HUES64 (cell line): Measurements from ENCODE around the gene SUPT3H.
A peak's percentile ranks its signal among the peaks of the same experiment; 100 is the strongest.

Experiments
- H3K27ac ChIP-seq: 2 replicates; pipeline ENCODE4 v1.7.0; 2013; ENCODE audit warnings: low read depth, low read length, inconsistent platforms
- H3K27me3 ChIP-seq: 2 replicates; pipeline ENCODE4 v1.6.1; 2013; ENCODE audit warnings: mild to moderate bottlenecking, low read length; ENCODE audit not compliant: insufficient read depth
- H3K36me3 ChIP-seq: 2 replicates; pipeline ENCODE4 v1.6.1; 2013; ENCODE audit warnings: mild to moderate bottlenecking, low read length; ENCODE audit not compliant: insufficient read depth
- H3K4me1 ChIP-seq: 2 replicates; pipeline ENCODE4 v1.6.1; 2013; ENCODE audit warnings: mild to moderate bottlenecking, low read length, moderate library complexity; ENCODE audit not compliant: insufficient read depth
- H3K4me3 ChIP-seq: 2 replicates; pipeline ENCODE4 v1.5.1; 2013; ENCODE audit warnings: mild to moderate bottlenecking, low read length, moderate library complexity
- H3K9ac ChIP-seq: 2 replicates; pipeline ENCODE4 v1.6.1; 2013; ENCODE audit warnings: mild to moderate bottlenecking, low read depth, low read length
- H3K9me3 ChIP-seq: 2 replicates; pipeline ENCODE4 v1.6.1; 2013; ENCODE audit warnings: low read depth, low read length; ENCODE audit not compliant: insufficient read depth
- WGBS: fragments of 150-250, 120-280 bp; methylation state at CpG from one replicate; pipeline ENCODE4 v1.1.7; 2013; ENCODE audit warnings: missing lambda C conversion rate; 5-methylcytosine and 5-hydroxymethylcytosine counted together

The SUPT3H gene

DNA sequence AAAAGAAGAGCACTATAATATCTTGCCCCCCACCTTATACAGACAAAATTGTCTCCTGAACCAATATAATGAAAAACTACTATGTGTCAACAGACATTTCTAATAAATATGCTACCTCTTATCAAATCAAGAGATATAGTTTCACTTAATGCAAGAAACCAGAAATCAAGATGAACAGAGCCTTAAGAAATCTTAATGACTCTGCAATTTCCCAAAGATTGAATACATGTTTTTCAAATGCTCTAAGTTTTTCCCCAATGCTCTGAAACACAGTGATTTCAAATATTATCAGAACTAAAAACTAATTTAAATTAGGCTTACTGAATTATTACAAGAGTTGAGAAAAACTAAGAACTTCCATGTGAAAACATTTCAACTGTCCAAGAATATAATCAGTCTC, 13.3 kb downstream of the SUPT3H start:
- Histone ChIP-seq H3K27ac (no peak overlapping the region), H3K36me3 (peaks cover 7% of the 10 kb centered on the region; the same call in 1 of the 2 replicates), H3K9me3 (no peaks in the 10 kb centered on the region), H3K9ac (no peak overlapping the region), H3K27me3 (no peaks in the 10 kb centered on the region), H3K4me1 (no peaks in the 10 kb centered on the region; the same call in 1 of the 2 replicates), H3K4me3 (no peak overlapping the region)

- no peaks in the 10 kb centered on the region for H3K27me3 ChIP-seq
- no peak overlapping the region for H3K27ac ChIP-seq
- no CpG with 5 or more reads among the region's 2 CpGs for WGBS
Observed at GRCh38 chr6:45353654-45354053, 24.1 kb downstream of the SUPT3H start.

GRCh38 chr6:45351667-45352066, 26.1 kb downstream of the SUPT3H start:
- Histone ChIP-seq H3K27me3 (no peaks in the 10 kb centered on the region), H3K9ac (no peak overlapping the region), H3K27ac (no peak overlapping the region), H3K4me3 (no peak overlapping the region), H3K36me3 (no peaks in the 10 kb centered on the region), H3K9me3 (no peaks in the 10 kb centered on the region), H3K4me1 (peaks cover 10% of the 10 kb centered on the region; the same call in 1 of the 2 replicates)
- 92% methylated on average over 1 of the region's 1 CpG for WGBS

More at GRCh38 chr6:45353654-45354053, 24.1 kb downstream of the SUPT3H start:
- Histone ChIP-seq H3K36me3 (peaks cover 6% of the 10 kb centered on the region; the same call in 1 of the 2 replicates), H3K4me3 (no peak overlapping the region), H3K9ac (no peak overlapping the region), H3K9me3 (no peaks in the 10 kb centered on the region), H3K4me1 (peaks cover 10% of the 10 kb centered on the region; the same call in 1 of the 2 replicates)

GRCh38 chr6:45351076-45351475, 26.7 kb downstream of the SUPT3H start:
- no peak overlapping the region for H3K27ac ChIP-seq
- 93% methylated on average over 2 of the region's 3 CpGs for WGBS
- peaks cover 10% of the 10 kb centered on the region; the same call in 1 of the 2 replicates for H3K4me1 ChIP-seq
- no peaks in the 10 kb centered on the region for H3K36me3 ChIP-seq
- no peak overlapping the region for H3K4me3 ChIP-seq
- H3K27me3 ChIP-seq, result no peaks in the 10 kb centered on the region
- H3K9ac ChIP-seq, result no peak overlapping the region
- no peaks in the 10 kb centered on the region for H3K9me3 ChIP-seq

DNA sequence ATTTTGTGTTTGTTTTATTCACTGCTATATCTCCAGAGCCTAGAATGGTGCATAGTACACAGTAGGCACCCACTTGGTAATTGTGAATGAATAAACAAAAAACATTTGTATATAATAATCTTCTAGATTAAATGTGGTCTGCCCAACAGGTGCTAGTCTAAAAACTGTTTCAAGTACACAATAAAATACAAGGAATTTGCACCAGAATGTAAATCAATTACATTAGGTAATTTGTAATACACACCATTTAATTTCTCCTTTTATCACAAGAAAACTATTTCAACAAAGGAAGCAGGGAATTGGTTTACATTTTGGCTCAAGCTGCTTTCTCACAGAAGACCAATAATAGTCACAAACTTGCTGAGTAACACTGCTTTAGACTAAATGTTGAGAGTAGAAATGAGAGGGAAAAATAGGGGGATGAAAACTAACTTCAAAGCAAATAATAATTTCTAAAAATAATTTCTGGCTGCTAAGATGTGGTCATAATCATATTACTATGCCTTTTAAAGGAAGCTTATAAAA, 27.5 kb downstream of the SUPT3H start:
- no peak overlapping the region for H3K27ac ChIP-seq
- H3K9me3 ChIP-seq, result no peaks in the 10 kb centered on the region
- no peak overlapping the region for H3K4me3 ChIP-seq
- H3K27me3 ChIP-seq, result no peaks in the 10 kb centered on the region
- H3K4me1 ChIP-seq, result peaks cover 10% of the 10 kb centered on the region; the same call in 1 of the 2 replicates
- H3K9ac ChIP-seq, result no peak overlapping the region
- H3K36me3 ChIP-seq, result no peaks in the 10 kb centered on the region

DNA sequence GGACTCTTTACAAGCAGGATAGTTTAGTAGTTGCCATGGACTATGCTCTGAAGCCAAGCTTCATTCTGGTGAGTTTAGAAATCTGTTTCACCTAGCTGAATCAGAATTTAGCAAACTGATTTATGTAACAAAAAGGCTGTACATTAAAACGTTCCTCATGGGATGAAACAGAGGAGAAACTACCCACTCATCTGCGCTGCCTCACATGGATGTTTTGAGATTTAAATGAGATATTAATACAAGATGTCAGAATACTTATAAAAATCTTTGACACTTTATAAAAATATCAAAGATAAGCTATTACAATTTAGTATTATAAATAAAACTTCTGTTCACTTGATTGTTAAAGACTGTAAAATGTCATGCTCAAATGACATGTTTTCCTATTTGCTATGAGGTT, 32.8 kb downstream of the SUPT3H start:
- Histone ChIP-seq H3K9ac (no peak overlapping the region), H3K9me3 (no peaks in the 10 kb centered on the region), H3K4me3 (no peak overlapping the region), H3K4me1 (no peaks in the 10 kb centered on the region), H3K27ac (no peak overlapping the region), H3K27me3 (no peaks in the 10 kb centered on the region), H3K36me3 (no peaks in the 10 kb centered on the region)
- WGBS, result 92% methylated on average over 2 of the region's 2 CpGs

GRCh38 chr6:45328523-45328922, 49.2 kb downstream of the SUPT3H start:
- H3K9me3 ChIP-seq, result no peaks in the 10 kb centered on the region
- no peak overlapping the region for H3K27ac ChIP-seq
- H3K36me3 ChIP-seq, result no peaks in the 10 kb centered on the region
- no peaks in the 10 kb centered on the region for H3K27me3 ChIP-seq
- H3K4me1 ChIP-seq, result peaks cover 24% of the 10 kb centered on the region
- 0 out of 2 replicates have a peak overlapping the region, but pooled peaks have one; percentile 9 for H3K4me3 ChIP-seq
- no peak overlapping the region for H3K9ac ChIP-seq

DNA sequence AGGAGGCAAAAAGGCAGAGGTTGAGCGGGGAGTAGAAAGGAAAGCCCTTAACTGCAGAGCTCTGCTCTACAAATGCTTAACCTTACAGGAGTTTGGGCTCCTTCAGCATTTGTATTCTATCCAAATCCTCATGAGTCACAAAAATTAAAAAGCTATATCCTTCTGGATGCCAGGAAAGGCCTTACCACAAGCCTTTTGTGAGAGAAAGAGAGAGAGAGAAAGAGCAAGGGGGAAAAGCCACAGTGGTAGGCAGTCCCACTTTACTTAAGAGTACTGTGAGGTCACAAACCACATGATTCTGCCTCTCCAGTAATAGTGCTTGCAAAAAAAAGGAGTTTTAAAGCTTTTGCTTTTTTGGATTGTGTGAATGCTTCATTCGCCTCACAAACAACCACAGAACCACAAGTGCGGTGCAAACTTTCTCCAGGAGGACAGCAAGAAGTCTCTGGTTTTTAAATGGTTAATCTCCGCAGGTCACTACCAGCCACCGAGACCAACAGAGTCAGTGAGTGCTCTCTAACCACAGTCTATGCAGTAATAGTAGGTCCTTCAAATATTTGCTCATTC, 49.7 kb downstream of the SUPT3H start, which contains the start of gene RUNX2:
TSS of gene RUNX2 (plus strand) at position 375 of the 567 bp plus-strand sequence. CDS start 397 bp downstream, outside the sequence.
- no peaks in the 10 kb centered on the region for H3K27me3 ChIP-seq
- no peaks in the 10 kb centered on the region for H3K36me3 ChIP-seq
- 47% methylated on average over 5 of the region's 5 CpGs for WGBS
- H3K9ac ChIP-seq, result no peak within 1 kb of the TSS
- no peaks in the 10 kb centered on the region for H3K9me3 ChIP-seq
- peak within 1 kb of the TSS; percentile 9; the same call in 1 of the 2 replicates for H3K4me3 ChIP-seq
- peaks cover 24% of the 10 kb centered on the region for H3K4me1 ChIP-seq
- no peak within 1 kb of the TSS for H3K27ac ChIP-seq

DNA sequence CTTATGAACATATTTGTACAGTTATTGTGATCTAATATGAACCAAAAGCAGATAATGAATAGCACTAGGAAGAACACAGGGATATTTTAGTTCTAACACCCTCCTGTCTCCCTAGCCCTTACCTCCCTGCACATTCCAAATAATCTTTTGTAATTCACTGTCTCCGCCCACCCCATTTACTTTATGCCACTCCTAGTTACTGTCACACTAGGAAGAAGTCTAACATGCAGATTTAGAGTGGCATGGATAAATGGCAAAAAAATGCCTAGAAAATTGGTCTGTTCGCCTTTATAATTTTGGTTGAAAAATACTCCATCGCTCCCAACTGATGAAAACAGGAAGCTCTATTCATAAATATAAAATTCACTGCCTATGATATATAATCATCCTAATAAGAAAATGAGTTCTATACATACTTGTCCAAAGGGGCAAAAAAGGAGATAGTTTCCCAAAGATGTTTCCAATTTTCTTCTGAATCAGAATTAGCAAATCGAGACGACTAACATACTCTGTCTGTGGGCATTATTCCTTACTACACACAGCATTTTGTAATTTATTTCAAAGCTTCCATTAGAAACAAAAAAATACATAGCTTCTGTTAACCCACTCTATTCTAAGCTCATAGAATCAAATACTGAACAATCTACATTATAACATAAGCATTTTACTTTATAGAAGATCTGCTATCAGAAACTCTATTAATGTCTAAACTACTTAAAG, 50.9 kb downstream of the SUPT3H start:
- Histone ChIP-seq H3K36me3 (no peaks in the 10 kb centered on the region), H3K27me3 (no peaks in the 10 kb centered on the region), H3K4me1 (peaks cover 24% of the 10 kb centered on the region), H3K4me3 (no peak overlapping the region), H3K9ac (no peak overlapping the region), H3K9me3 (no peaks in the 10 kb centered on the region), H3K27ac (no peak overlapping the region)
- 91% methylated on average over 4 of the region's 5 CpGs for WGBS

GRCh38 chr6:45323656-45324224, 54.0 kb downstream of the SUPT3H start:
- Histone ChIP-seq H3K27me3 (no peaks in the 10 kb centered on the region), H3K4me1 (peaks cover 22% of the 10 kb centered on the region), H3K27ac (no peak overlapping the region), H3K36me3 (no peaks in the 10 kb centered on the region), H3K9me3 (no peaks in the 10 kb centered on the region), H3K4me3 (no peak overlapping the region), H3K9ac (no peak overlapping the region)
- 94% methylated on average over 3 of the region's 3 CpGs for WGBS

DNA sequence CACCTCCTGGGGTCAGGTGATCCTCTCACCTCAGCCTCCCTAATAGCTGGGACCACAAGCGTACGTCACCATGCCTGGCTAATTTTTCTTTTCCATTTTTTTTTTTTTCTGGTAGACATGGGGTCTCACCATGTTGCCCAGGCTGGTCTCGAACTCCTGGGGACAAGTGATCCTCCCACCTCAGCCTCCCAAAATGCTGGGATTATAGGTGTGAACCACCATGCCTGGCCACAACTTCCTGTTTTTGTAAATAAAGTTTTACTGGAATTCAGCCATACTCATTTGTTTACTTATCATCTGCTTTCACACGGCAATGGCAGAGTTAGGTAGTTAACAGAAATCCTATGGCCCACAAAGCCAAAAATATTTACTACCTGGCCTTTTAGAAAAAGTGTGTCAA, 57.4 kb downstream of the SUPT3H start:
- Histone ChIP-seq H3K9me3 (no peaks in the 10 kb centered on the region), H3K4me1 (no peaks in the 10 kb centered on the region), H3K36me3 (no peaks in the 10 kb centered on the region), H3K9ac (no peak overlapping the region), H3K27ac (no peak overlapping the region), H3K4me3 (no peak overlapping the region), H3K27me3 (no peaks in the 10 kb centered on the region)
- WGBS, result 98% methylated on average over 4 of the region's 4 CpGs
